Measurements from ENCODE around the gene EIF4E1B.

Gene EIF4E1B

GRCh38 chr5:176628406-176629228 lies 1.9 kb upstream of the EIF4E1B start:
- DNase-seq: peak in 1 of 2 experiments; percentile 15

DNA sequence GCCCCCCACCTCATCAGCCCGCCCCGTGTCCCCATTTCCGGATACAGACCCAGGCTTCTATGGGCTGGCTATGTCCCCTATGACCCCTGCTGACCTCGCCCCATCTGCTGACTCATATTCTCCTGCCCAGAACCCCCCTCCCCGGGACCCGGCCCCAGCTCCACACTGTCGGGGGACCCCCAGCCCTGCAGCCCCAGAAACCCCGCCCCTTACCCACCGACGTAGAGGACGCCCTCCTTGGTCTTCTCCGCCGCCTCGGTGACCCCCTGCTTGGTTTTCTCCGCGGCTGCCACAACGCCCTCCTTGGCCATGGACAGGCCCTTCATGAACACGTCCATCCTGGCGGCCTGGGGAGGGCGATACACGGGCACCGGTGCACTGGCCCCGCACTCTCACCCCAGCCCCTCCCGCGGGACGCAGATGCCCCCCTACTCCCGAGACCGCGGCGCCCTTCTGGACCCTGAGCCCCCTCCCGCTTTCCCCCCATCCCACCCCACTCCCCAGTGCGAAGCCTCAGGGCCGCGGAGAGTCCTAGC lies 1.1 kb upstream of the EIF4E1B start:
- no peak for DNase-seq

GRCh38 chr5:176630681-176631222 lies 277 bp downstream of the EIF4E1B start:
- no peak for DNase-seq

- DNase-seq: no peak
Observed at GRCh38 chr5:176631383-176632200, 1.1 kb downstream of the EIF4E1B start.

- DNase-seq: no peak
Observed at GRCh38 chr5:176632745-176633144, 2.3 kb downstream of the EIF4E1B start.

DNA sequence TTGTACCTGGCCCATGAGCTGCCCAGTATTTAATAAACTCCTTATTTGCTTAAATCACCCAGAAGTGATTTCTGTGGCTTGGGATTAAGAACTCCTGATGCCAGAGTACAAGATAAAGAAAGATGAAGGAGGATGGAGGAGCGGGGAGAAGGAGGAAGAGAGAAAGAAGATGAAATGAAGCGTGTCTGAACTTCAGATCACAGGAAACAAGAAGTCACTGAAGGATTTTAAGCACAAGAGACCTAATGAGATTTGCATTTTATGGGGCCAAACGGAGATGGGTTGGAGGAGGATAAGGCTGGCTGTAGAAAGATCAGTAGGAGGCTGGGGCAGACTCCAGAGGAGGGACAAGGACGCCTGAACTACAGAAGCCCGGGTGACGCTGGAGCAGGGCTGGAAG lies 3.1 kb downstream of the EIF4E1B start:
- DNase-seq: no peak

DNA sequence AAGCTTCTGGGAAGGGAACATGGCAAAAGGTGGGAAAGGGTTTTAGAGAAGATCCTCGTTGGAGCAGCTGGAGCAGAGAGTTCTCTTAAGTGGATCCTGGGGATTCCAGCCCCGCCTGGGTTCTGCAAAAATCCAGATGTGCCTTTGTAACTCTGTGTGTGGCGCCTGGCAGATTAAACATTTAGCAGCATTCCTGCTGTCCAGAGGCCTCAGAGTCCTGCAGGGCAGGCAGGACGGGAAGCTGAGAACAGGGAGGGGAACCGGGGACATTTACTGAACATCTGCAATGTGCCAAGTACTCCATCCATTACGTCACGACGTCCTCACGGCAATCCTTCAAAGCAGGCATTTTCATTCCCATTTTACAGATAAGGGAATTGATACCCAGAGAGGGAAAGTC lies 6.0 kb downstream of the EIF4E1B start:
- no peak for DNase-seq

DNA sequence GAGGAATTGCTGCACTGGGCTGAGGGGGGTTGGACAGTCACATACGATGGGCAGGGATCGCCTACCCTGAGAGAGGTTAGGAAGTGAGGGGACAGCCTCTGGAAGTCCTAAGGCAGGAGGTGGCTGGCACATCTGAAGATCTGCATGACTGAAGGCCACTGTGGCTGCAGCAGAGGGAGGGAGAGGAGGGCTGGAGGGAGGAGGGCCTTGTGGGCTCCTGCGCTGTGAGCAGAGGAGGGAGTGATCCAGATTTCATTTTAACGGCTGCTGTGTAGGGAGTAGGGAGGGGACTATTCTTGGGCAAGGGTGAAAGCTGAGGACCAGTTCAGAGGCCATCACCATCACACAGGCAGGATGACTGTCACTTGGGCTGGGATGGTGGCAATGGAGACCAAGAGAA lies 7.1 kb downstream of the EIF4E1B start:
- no peak for DNase-seq

- no peak for DNase-seq
Observed at GRCh38 chr5:176638437-176638836, 8.0 kb downstream of the EIF4E1B start.

GRCh38 chr5:176639208-176639607 lies 8.7 kb downstream of the EIF4E1B start:
- no peak for DNase-seq

- DNase-seq: no peak
Observed at GRCh38 chr5:176639981-176640380, 9.5 kb downstream of the EIF4E1B start.

DNA sequence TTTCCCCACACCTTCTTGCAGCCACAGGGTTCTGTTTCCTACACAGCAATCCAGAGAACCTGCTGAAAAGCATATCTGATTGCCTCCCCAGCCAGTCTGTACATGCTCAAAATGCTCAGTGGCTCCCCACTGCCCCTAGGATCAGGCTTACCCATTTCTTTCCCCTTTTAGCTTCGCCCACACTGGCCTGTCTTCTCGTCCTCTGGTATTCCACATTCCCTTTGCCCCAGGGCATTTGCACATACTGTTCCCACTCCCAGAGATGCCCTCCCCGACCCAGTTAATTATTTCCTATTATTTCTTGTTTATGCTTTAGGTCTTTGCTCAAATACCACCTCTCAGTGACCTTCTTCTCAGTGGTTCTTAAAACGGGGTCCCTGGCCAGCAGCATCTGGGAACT lies 10.1 kb downstream of the EIF4E1B start:
- DNase-seq: no peak

DNA sequence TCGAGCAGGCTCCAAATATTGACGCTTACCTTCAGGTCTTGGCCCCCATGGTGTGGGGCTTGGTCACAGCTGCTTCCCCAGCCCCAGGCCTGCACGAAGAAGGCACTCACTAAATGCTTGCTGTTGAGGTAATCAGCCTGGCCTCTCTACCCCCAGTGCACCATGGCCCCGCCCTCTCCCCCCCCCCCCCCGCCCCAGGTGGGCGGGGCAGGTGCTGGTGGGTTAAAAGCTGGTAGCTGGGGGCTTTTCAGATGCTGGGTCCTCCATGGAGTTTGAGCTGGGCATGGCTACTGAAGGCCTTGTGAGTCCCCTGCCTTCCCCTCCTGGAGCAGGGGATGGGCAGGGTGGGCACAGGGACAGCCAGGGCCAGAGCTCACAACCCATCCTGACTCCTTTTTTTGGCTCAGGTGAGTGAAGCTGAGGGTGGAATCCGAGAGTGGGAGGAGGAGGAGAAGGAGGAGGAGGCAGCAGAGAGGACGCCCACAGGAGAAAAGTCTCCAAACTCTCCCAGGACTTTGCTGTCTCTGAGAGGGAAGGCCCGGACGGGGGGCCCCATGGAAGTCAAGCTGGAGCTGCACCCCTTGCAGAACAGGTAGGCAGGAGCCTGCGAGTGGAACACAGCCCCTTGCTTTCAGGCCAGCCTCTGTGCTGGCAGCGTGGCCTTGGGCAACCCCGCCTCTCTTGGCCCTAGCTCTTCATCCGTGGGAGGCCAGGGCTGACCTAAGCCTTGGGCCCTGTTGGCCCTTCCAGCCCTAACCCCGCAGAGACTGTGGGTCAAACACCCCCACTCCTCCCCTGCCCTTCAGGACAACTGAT lies 12.4 kb downstream of the EIF4E1B start:
- no peak for DNase-seq

DNA sequence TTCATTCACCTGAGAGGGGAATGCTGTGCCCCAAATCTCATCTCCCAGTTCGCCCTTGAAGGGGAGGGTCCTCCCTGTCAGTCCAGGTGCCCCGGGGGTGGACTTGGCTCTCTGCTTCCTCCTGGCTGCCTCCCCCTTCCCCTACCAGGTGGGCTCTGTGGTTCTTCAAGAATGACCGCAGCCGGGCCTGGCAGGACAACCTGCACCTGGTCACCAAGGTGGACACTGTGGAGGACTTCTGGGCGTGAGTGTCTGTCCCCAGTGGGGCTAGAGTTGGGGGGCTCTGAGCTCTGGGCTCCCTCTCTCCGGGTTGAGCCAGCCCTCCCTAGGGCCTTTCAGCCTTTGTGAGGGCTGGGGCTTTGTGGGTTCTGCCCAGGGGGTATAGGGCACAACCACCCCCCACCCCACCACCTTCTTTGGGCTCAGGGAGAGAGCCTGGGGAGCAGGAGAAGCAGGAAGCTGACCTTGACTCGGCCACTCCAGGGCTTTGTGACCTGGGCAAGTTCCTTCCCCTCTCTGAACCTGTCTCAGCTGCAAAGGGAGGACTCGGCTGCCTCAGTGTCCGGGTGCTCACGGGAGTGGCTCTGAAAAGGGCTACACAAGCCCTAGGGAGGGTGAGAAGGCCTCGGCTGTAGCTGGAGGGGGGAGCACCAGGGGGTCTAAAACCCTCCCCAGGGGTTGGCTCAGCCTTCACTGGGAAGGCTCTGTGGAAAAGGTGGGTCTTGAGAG lies 13.2 kb downstream of the EIF4E1B start:
- DNase-seq: no peak

- DNase-seq: no peak
Observed at GRCh38 chr5:176644294-176644693, 13.8 kb downstream of the EIF4E1B start.

- no peak for DNase-seq
Observed at GRCh38 chr5:176644878-176645670, 14.6 kb downstream of the EIF4E1B start.

- no peak for DNase-seq
Observed at GRCh38 chr5:176646049-176646706, 15.7 kb downstream of the EIF4E1B start.

- no peak for DNase-seq
Observed at GRCh38 chr5:176646707-176647029, 16.2 kb downstream of the EIF4E1B start.

GRCh38 chr5:176647030-176647842 lies 16.8 kb downstream of the EIF4E1B start, which contains the start of gene TSPAN17:
TSPAN17 (plus strand) TSS chr5:176647484; CDS start chr5:176647616, 132 bp downstream.
- peak; percentile 85 to 98 for DNase-seq

All from NCI-H526 (cell line).